ENCODE data around the gene METTL16. TPM values are rescaled to one million over a fixed set of nuclear protein-coding genes. Genes with fewer than 3 reads are reported as not detected.

METTL16 gene
- total RNA-seq, result 15.7 and 18.4 TPM in 2 replicates

GRCh38 chr17:2511462-2512369, at the start of gene METTL16:
METTL16 (minus strand) TSS chr17:2511888; CDS start chr17:2502331, 9,557 bp downstream.

GRCh38 chr17:2400877-2401425, 110.7 kb downstream of the METTL16 start, which contains the start of gene MNT:
MNT (minus strand) TSS chr17:2401060; CDS start chr17:2400712, 348 bp downstream.

Small RNA genes lying within 50 kb of the gene (small RNA-seq; reads per million reads assigned to genes)
- gene AC006435.3, result not detected
- gene AC006435.4, result not detected
- not detected for gene AC006435.5

Other genes with a start within 250 kb of the METTL16 start
- gene SMG6, start 208.1 kb downstream of the METTL16 start, total RNA-seq, result 31.2 and 47.4 TPM in 2 replicates
- 16.3 and 24.8 TPM in 2 replicates for gene SRR, start 207.9 kb downstream of the METTL16 start, total RNA-seq
- 57.7 and 60.4 TPM in 2 replicates for gene TSR1, start 175.4 kb downstream of the METTL16 start, total RNA-seq
- 38.4 and 54.5 TPM in 2 replicates for gene SGSM2, start 174.4 kb downstream of the METTL16 start, total RNA-seq
- 5.7 and 8.2 TPM in 2 replicates for gene MNT, start 110.8 kb downstream of the METTL16 start, total RNA-seq
- gene PAFAH1B1, start 81.8 kb upstream of the METTL16 start, total RNA-seq, result 104 and 124 TPM in 2 replicates
- 73.0 and 76.8 TPM in 2 replicates for gene CLUH, start 199.9 kb upstream of the METTL16 start, total RNA-seq
- not detected in 2 replicates for gene CCDC92B, start 237.8 kb upstream of the METTL16 start, total RNA-seq

All from vein endothelial cell (primary cell).